GM18858 (cell line): Measurements from ENCODE around the gene TPM3.
"Not testable (repeated sequence)": the region's sequence is repeated elsewhere in the genome, so short reads cannot be mapped to it uniquely, and the experiment has no call there.

Source experiments
- ATAC-seq: cut with Tn5 transposase; IDR thresholded peaks from one replicate; pipeline ENCODE4 v1.9.1; 2021; ENCODE audit not compliant: unreplicated experiment

TPM3 gene

GRCh38 chr1:154206196-154206595 lies 14.3 kb upstream of the TPM3 start, which contains the start of gene CFAP141:
Gene CFAP141 (minus strand): TSS chr1:154206333. CDS start chr1:154206307, 26 bp downstream.
- ATAC-seq = no peak

DNA sequence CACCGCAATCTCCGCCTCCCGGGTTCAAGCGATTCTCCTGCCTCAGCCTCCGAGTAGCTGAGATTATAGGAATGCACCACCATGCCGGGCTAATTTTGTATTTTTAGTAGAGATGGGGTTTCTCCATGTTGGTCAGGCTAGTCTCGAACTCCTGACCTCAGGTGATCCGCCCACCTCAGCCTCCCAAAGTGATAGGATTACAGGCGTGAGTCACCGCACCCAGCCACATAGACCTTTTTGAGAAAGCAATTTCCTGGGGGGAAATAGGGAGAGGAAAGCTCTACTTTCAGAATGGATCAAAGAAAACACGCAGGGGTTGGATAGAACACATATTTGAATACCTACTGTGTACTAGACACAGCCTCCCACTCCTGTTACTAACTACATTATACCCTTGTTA lies 13.9 kb upstream of the TPM3 start:
- not testable (repeated sequence) for ATAC-seq

GRCh38 chr1:154199563-154199879 lies 7.6 kb upstream of the TPM3 start:
- no peak for ATAC-seq

DNA sequence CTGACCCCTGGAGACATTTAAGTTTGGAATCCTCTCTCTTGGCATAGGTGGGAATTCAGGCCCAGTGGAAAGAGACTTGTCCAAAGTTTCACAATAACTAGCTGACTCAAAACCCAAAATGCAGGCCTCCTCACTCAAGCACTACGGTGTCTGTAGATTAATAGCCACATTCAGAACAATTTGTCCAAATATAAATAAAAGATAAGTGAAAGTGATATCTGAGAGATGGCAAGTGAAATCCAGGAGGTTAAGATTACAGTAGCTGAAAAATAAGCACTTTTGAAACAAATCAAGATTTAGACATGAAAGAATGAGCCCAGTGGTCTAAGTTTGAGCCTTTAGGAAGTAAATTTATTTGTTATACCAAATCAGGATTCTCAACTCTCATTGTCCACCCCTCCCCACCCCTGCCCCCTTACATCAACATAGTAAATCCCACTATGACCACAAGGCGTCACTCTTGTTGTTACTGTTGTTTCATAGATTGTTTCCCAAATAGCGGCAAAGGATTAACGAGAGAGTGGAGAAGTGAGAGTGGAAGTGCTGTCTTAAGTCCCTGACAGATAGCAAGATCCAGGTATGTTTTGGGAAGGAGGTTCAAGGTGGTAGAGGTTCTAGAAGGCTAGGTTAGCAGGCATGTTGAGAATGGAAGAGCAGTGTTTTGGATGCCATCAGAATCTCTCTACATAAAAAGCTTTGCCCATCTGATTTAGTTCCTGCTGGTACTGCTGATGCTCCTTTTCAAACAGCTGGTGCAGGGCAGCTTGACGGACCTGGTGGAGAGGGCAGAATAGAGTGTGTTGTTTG lies 7.1 kb upstream of the TPM3 start:
- no peak for ATAC-seq

GRCh38 chr1:154193821-154194220 lies 1.9 kb upstream of the TPM3 start:
- no peak for ATAC-seq

GRCh38 chr1:154192476-154192875 lies 576 bp upstream of the TPM3 start:
- ATAC-seq = no peak

DNA sequence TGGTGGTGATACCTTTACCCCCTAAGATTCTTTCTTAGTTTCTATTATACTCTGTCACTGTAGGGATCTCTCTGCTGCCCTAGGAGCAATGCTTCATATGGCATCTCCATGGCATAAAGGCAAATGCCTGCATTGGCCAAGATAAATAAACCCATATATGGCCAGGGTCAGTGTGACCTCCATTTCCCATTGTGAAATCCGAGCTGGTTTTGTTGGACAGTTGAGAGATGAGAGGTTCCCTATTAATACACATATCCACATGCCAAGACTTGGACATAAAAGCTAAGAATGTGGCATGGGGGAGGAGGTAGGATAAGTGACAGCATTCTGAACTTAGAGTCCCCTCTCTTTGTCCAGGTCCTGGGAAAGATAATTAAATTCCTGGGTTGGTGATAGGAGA lies 1.4 kb downstream of the TPM3 start:
- no peak for ATAC-seq

DNA sequence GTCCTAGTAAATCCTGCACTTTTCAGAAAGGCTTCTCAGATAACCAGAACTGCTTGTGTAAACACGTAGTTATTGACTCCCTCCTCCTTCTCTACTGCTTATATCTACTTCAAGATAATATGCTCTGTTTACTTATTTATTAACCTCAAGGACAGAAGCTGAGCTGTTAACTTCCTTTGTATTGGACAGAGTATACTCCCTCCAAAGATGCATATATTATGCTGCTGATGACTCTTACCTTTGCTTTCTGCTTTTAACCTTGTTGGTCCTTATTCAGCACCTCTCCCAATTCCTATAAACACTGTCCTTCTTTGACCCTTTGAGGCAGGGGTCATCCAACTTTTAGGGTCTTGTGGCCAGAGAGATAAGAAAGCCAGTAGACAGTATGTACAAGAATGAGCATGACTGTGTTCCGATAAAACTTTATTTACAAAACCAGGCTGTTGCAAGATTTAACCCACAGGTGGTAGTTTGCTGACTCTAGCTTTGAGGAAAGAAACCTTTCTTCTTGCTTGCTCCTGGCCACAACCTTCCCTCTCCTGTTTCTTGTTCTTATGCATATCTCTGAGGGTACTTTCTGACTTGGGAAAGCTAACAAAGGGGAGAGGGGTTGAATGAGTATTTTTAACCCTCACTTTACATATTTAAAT lies 4.9 kb downstream of the TPM3 start:
- no peak for ATAC-seq

GRCh38 chr1:154186177-154186576 lies 5.7 kb downstream of the TPM3 start:
- no peak for ATAC-seq

- ATAC-seq = peak; percentile 59
Observed at GRCh38 chr1:154183046-154183915, 8.6 kb downstream of the TPM3 start.

DNA sequence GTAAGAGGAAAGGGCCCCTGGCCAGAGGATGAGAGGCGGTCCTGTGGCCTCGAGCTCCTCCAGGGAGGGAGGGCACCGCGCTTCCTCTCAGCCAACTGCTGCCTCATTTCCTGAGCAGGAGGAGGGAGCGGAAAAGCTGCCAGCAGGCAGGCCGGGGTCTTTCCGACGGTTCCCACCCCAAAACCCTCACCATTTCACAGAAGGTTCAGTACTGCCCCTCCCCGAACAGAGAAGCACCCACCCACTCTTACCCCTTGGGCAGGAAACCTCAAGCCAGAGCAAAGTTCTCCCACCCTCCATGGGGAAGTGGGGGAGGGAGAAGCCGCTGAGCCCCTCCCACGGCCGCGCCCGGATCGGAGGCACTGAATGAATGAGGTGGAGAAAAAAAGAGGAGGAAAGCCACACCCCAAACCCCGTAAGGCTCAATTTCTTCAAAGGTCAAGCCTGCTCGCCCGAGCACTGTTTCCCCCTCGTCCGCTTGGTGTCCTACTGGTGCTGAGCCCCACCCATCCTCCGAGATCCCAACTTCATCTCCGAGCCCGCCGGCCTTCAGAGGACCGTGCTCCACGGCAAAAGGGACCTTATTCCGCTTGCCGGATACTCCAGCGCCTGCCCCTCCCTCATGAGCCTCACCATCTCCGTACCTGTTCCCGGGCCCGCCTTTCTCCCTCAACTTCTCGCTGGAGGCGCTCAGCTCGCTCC lies 9.4 kb downstream of the TPM3 start:
- no peak for ATAC-seq

DNA sequence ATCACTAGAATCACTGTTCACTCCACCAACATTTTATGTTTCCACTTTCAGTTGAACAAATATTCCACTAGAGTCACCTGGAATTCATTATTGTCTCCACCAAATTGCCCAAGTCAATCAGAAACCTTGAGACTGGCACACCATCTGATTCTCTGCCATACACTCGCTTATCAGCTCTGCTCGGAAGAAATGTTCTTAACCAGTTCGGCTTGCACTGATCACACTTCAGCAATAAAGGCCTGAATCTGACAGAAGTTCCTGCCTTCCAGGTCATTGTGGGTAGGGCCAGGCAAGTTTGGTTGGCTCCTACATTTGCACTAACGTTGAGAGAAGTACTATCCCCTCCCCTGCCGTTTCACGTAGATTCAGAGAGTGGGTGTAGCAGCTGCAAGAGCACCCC lies 10.0 kb downstream of the TPM3 start:
- no peak for ATAC-seq

GRCh38 chr1:154179946-154180687 lies 11.8 kb downstream of the TPM3 start:
- no peak for ATAC-seq

DNA sequence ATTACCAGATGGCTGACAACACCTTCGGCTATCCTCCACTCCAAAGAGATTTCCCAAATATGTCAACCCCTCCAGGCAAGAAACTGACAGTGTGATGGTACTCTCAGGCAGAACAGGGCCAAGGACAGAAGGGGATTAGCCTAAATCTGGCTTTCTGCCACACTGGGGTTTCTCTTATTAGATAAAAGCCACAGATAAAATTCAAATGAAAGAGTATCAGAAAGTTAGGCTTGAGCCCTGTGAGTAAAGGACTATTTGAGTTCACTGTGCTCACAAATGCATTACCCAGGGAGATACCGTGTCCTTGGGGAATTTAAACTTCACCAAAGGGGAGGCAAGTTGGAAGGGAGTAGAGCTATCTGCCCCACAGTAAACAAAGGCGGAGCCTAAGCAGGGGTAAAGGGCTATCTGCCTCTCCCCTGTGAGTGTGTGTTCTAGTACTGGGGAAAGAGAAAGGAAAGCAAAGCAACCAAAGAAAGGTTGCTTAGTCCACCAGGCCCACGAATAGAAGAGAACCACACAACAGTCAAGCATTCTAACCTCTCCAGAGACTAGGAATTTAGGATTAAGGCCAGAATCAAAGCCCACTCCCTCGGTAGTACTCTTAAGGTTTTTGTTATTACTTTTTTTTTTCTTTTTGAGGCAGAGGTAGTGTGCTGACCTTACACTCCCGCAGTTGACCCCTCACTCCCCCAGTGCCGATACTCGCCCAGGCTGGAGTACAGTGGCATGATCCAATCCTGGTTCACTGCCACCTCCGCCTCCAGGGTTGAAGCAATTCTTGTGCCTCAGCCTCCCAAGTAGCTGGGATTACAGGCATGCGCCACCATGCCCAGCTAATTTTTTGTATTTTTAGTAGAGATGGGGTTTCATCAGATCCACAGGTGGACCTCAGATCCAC lies 12.7 kb downstream of the TPM3 start:
- no peak for ATAC-seq

- ATAC-seq = no peak
Observed at GRCh38 chr1:154178013-154178412, 13.9 kb downstream of the TPM3 start.

DNA sequence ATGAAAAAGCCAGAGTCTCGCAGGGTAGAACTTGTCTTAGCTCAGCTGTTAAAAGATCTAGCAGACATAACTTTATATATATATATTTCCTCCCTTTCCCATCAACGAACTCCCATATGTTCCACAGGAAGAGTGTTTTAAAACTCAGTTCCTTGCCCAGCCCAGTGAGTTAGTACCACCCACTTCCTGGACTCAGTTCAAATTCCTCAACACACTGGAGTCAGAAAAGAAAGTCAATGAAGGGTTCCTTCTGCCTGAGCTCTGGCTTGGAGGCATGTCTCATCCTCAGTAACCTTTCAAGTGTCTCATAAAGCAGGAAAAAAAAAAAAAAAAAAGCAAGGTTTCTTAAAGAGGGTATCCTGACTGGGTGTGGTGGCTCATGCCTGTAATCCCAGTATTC lies 15.6 kb downstream of the TPM3 start:
- ATAC-seq = no peak

DNA sequence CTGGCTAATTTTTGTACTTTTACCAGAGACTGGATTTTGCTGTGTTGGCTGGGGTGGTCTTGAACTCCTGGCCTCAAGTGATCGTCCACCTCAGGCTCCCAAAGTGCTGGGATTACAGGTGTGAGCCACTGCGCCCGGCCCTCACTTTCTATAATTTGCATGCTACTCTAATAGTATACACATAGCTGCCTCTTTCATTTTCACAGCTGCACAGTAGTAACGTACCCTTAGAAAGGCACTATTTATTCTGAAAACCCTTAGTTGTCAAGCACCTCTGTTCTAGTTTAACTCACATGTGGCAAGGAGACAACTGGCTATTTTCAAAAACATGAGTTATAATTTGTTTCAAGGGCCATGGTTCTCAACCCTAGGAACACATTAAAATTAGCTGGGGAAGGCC lies 17.2 kb downstream of the TPM3 start:
- no peak for ATAC-seq

- ATAC-seq = no peak
Observed at GRCh38 chr1:154171880-154172279, 20.0 kb downstream of the TPM3 start.

GRCh38 chr1:154171223-154171583 lies 20.7 kb downstream of the TPM3 start:
- ATAC-seq = no peak
